Mononuclear cell (primary cell): ENCODE results near the gene DPP10. TPM values are rescaled to one million over a fixed set of nuclear protein-coding genes. Genes with fewer than 3 reads are reported as not detected.

Experiments used
- H3K27me3 ChIP-seq: 2 replicates; pipeline ENCODE4 v1.6.0; 2011; ENCODE audit warnings: low read length, control low read depth; ENCODE audit not compliant: insufficient read depth
- H3K4me1 ChIP-seq: 2 replicates; pipeline ENCODE4 v1.5.1; 2011; ENCODE audit warnings: mild to moderate bottlenecking, low read length, control low read depth; ENCODE audit not compliant: insufficient read depth
- H3K4me3 ChIP-seq: 2 replicates; pipeline ENCODE4 v1.5.1; 2011; ENCODE audit warnings: mild to moderate bottlenecking, low read length, moderate library complexity
- H3K9me3 ChIP-seq: 2 replicates; pipeline ENCODE4 v1.5.1; 2011; ENCODE audit warnings: low read depth, mild to moderate bottlenecking, control low read depth, low read length
- total RNA-seq: library from RNA; depleted of rRNA; stranded (reverse); fragments of >200 nt; gene quantifications from one replicate; pipeline ENCODE4 v1.2.3, GENCODE V29; 2012

DPP10 gene
- total RNA-seq, 1 donor = under 0.01 TPM

DNA sequence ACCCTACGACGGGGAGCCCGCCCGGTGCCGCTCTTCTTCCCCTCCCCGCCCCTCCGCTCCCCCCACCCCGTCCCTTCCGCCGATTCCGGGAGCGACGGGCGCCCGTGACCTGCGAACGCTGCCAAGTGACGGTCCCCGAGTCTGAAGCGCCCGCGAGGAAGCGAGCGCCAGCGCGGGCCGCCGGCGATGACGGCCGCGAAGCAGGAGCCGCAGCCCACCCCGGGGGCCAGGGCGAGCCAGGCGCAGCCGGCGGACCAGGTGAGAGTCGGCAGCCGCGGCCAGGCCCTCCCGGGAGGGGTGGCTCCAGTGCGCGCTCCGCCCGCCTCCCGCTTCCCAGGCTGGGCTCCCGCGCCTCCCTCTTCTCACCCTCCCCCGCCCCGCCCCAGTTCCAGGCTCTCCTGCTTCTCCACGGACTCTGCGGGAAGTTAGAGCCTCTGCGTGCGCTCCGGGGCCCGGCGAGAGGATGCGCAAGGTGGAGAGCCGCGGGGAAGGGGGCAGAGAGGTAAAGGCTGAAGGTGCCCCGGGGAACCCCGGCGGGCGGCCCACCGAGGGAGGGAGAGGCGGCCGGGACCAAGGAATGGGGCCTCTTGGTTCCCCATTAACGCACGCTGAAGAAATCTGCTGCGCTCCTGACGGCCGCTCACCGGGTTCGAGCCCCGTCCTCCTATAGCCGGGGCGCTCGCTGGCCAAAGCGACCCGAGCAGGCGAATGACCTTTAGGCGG lies 719.5 kb downstream of the DPP10 start:
- no peaks in the 10 kb centered on the region for H3K4me1 ChIP-seq
- H3K9me3 ChIP-seq = no peaks in the 10 kb centered on the region
- peaks cover 35% of the 10 kb centered on the region for H3K27me3 ChIP-seq
- H3K4me3 ChIP-seq = no peak overlapping the region

GRCh38 chr2:115162494-115163293 lies 720.3 kb downstream of the DPP10 start:
- H3K4me3 ChIP-seq = no peak overlapping the region
- H3K4me1 ChIP-seq = no peaks in the 10 kb centered on the region
- H3K27me3 ChIP-seq = peaks cover 35% of the 10 kb centered on the region
- no peaks in the 10 kb centered on the region for H3K9me3 ChIP-seq

GRCh38 chr2:115163572-115163971 lies 721.1 kb downstream of the DPP10 start:
- Histone ChIP-seq H3K4me3 (no peak overlapping the region), H3K4me1 (no peaks in the 10 kb centered on the region), H3K27me3 (peaks cover 35% of the 10 kb centered on the region), H3K9me3 (no peaks in the 10 kb centered on the region)

DNA sequence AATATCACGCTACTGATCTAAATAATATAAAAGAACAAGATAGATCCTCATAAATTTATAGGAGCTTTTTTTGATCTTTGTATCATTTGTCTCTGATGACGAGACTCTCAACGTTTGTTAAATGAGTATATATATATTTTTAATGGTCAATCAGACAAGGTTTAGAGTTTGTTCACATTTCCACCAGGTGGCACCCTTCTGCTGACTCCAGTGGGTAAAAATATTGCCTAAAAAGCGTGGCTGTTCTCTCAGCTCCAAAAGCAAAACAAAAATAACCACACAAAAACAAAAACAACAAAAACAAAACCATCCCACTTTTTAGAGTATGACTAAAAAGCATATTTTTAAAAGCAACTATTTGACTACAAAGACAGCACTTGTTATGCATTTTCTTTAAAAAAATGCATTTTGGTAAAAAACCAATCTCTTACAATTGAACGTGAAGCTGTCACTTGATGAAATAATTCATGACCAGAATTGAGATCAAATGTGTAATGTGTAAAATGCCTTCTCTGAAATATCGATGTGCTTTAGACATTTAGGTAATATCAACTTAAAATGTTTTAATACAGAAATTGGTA lies 723.2 kb downstream of the DPP10 start:
- Histone ChIP-seq H3K4me1 (no peaks in the 10 kb centered on the region), H3K27me3 (peaks cover 23% of the 10 kb centered on the region), H3K4me3 (no peak overlapping the region), H3K9me3 (no peaks in the 10 kb centered on the region)

GRCh38 chr2:115168457-115168856 lies 726.0 kb downstream of the DPP10 start:
- H3K4me1 ChIP-seq = no peaks in the 10 kb centered on the region
- H3K4me3 ChIP-seq = no peak overlapping the region
- no peaks in the 10 kb centered on the region for H3K9me3 ChIP-seq
- H3K27me3 ChIP-seq = peaks cover 6% of the 10 kb centered on the region

- H3K27me3 ChIP-seq = no peaks in the 10 kb centered on the region
- no peak overlapping the region for H3K4me3 ChIP-seq
- H3K9me3 ChIP-seq = no peaks in the 10 kb centered on the region
- no peaks in the 10 kb centered on the region for H3K4me1 ChIP-seq
Measured at GRCh38 chr2:115169814-115170213, 727.4 kb downstream of the DPP10 start.

GRCh38 chr2:115171751-115172150 lies 729.3 kb downstream of the DPP10 start:
- Histone ChIP-seq H3K4me1 (no peaks in the 10 kb centered on the region), H3K4me3 (no peak overlapping the region), H3K27me3 (no peaks in the 10 kb centered on the region), H3K9me3 (no peaks in the 10 kb centered on the region)

DNA sequence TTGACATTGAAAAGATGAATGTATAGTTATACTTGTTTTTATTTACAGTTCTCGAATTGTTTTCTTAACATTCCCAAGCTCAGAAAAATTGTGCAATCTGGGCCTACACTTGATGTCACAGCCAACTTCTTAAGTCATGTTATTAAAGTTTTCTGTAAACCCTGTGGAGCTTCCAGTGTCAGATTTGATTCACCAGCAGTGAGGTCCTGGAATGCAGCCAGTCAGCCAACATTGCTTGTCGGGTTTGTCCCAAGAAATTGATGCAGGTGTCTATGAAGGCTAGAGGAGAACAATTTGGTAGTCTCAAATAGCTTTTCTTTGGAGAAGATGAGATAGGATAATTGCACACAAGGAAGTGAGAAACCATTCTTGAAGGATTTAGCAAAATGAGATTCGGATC lies 732.2 kb downstream of the DPP10 start:
- no peaks in the 10 kb centered on the region for H3K9me3 ChIP-seq
- no peaks in the 10 kb centered on the region for H3K4me1 ChIP-seq
- no peaks in the 10 kb centered on the region for H3K27me3 ChIP-seq
- H3K4me3 ChIP-seq = no peak overlapping the region

GRCh38 chr2:115183144-115183543 lies 740.7 kb downstream of the DPP10 start:
- no peaks in the 10 kb centered on the region for H3K9me3 ChIP-seq
- H3K4me3 ChIP-seq = no peak overlapping the region
- H3K27me3 ChIP-seq = no peaks in the 10 kb centered on the region
- H3K4me1 ChIP-seq = no peaks in the 10 kb centered on the region

GRCh38 chr2:115190459-115190858 lies 748.0 kb downstream of the DPP10 start:
- H3K4me3 ChIP-seq = no peak overlapping the region
- no peaks in the 10 kb centered on the region for H3K27me3 ChIP-seq

GRCh38 chr2:115194623-115195022 lies 752.2 kb downstream of the DPP10 start:
- no peaks in the 10 kb centered on the region for H3K27me3 ChIP-seq
- H3K9me3 ChIP-seq = no peaks in the 10 kb centered on the region
- H3K4me1 ChIP-seq = no peaks in the 10 kb centered on the region
- H3K4me3 ChIP-seq = no peak overlapping the region

More at GRCh38 chr2:115190459-115190858, 748.0 kb downstream of the DPP10 start:
- Histone ChIP-seq H3K4me1 (no peaks in the 10 kb centered on the region), H3K9me3 (no peaks in the 10 kb centered on the region)

GRCh38 chr2:115196587-115196986 lies 754.1 kb downstream of the DPP10 start:
- H3K27me3 ChIP-seq = no peaks in the 10 kb centered on the region
- H3K4me1 ChIP-seq = no peaks in the 10 kb centered on the region
- H3K4me3 ChIP-seq = no peak overlapping the region
- no peaks in the 10 kb centered on the region for H3K9me3 ChIP-seq

DNA sequence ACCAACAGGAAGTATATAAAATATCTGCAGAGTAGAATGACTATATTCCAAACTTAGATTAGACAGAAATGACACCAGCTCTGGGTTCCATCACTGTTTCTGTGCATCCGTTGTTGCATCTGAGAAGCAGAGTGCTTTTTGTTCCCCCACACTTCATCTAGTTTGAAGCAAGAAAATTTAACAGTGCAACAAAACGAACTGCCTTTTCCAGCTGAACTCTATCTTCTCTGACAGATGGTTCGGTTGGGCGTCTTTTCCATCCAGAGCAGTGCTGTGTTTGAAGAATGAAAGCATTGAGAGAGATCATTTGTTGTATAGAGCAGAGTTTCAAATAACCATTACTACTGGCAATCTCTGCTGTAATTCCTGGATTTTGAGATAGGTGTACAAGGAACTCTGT lies 757.5 kb downstream of the DPP10 start:
- no peaks in the 10 kb centered on the region for H3K9me3 ChIP-seq
- no peaks in the 10 kb centered on the region for H3K4me1 ChIP-seq
- no peak overlapping the region for H3K4me3 ChIP-seq
- H3K27me3 ChIP-seq = no peaks in the 10 kb centered on the region

DNA sequence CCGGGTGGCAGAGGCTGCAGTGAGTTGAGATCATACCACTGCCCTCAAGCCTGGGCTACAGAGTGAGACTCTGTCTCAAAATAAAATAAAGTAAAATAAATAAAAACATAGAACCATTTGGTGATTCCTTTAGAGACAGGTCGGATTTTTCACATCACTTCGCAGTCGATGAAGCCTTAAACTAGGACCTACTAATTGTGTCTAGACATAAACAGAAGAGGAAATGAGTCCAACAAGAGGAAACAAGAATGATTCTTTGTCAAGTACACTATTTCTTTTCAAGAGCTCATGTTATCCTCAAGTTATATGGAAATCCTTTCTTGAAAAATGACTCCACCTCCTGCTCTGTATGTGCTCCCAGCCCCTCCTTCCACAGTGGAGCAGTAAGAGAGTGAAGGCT lies 758.9 kb downstream of the DPP10 start:
- no peak overlapping the region for H3K4me3 ChIP-seq
- H3K9me3 ChIP-seq = no peaks in the 10 kb centered on the region
- H3K27me3 ChIP-seq = no peaks in the 10 kb centered on the region
- no peaks in the 10 kb centered on the region for H3K4me1 ChIP-seq

- Histone ChIP-seq H3K4me1 (no peaks in the 10 kb centered on the region), H3K4me3 (no peak overlapping the region), H3K9me3 (peaks cover 17% of the 10 kb centered on the region), H3K27me3 (no peaks in the 10 kb centered on the region)
Measured at GRCh38 chr2:115208493-115209164, 766.2 kb downstream of the DPP10 start.
